GM19463 (cell line): ENCODE results near the gene PTGDS.

Experiments
- ATAC-seq: cut with Tn5 transposase; IDR thresholded peaks from one replicate; pipeline ENCODE4 v1.9.1; 2021; ENCODE audit warnings: mild to moderate bottlenecking, moderate library complexity; ENCODE audit not compliant: unreplicated experiment

The PTGDS gene

GRCh38 chr9:136957461-136957860 is 19.8 kb upstream of the PTGDS start:
- ATAC-seq = no peak

- ATAC-seq = no peak
Measured at GRCh38 chr9:136957901-136958300, 19.4 kb upstream of the PTGDS start.

- ATAC-seq = no peak
Measured at GRCh38 chr9:136958473-136958872, 18.8 kb upstream of the PTGDS start.

- ATAC-seq = no peak
Measured at GRCh38 chr9:136958898-136959850, 18.1 kb upstream of the PTGDS start.

- ATAC-seq = no peak
Measured at GRCh38 chr9:136960212-136960937, 16.9 kb upstream of the PTGDS start.

GRCh38 chr9:136960938-136961275 is 16.4 kb upstream of the PTGDS start:
- no peak for ATAC-seq

GRCh38 chr9:136961279-136962065 is 15.8 kb upstream of the PTGDS start:
- ATAC-seq = no peak

GRCh38 chr9:136962163-136962562 is 15.1 kb upstream of the PTGDS start:
- no peak for ATAC-seq

- ATAC-seq = no peak
Measured at GRCh38 chr9:136962701-136963248, 14.5 kb upstream of the PTGDS start.

- no peak for ATAC-seq
Measured at GRCh38 chr9:136963341-136963740, 14.0 kb upstream of the PTGDS start.

GRCh38 chr9:136963751-136964150 is 13.6 kb upstream of the PTGDS start:
- no peak for ATAC-seq

GRCh38 chr9:136964171-136964689 is 13.1 kb upstream of the PTGDS start:
- no peak for ATAC-seq

GRCh38 chr9:136964833-136965422 is 12.4 kb upstream of the PTGDS start:
- ATAC-seq = no peak

- no peak for ATAC-seq
Measured at GRCh38 chr9:136965771-136966484, 11.4 kb upstream of the PTGDS start.

- ATAC-seq = no peak
Measured at GRCh38 chr9:136968333-136969127, 8.8 kb upstream of the PTGDS start.

GRCh38 chr9:136969150-136969549 is 8.2 kb upstream of the PTGDS start:
- no peak for ATAC-seq

- no peak for ATAC-seq
Measured at GRCh38 chr9:136969774-136970173, 7.5 kb upstream of the PTGDS start.

GRCh38 chr9:136970361-136970760 is 6.9 kb upstream of the PTGDS start:
- no peak for ATAC-seq

GRCh38 chr9:136971746-136972145 is 5.6 kb upstream of the PTGDS start:
- no peak for ATAC-seq
